GM12873 (cell line): ENCODE measurements around the gene ZCCHC10.

ENCODE experiments used
- TF ChIP-seq, protein P1 (sequence below): IDR thresholded peaks from 2 replicates; pipeline ENCODE4 v1.5.1; 2012; ENCODE audit warnings: low read depth, mild to moderate bottlenecking, moderate library complexity, low read length, control low read depth; ENCODE audit not compliant: insufficient read depth; ENCODE audit errors: missing control alignments

ZCCHC10 gene

DNA sequence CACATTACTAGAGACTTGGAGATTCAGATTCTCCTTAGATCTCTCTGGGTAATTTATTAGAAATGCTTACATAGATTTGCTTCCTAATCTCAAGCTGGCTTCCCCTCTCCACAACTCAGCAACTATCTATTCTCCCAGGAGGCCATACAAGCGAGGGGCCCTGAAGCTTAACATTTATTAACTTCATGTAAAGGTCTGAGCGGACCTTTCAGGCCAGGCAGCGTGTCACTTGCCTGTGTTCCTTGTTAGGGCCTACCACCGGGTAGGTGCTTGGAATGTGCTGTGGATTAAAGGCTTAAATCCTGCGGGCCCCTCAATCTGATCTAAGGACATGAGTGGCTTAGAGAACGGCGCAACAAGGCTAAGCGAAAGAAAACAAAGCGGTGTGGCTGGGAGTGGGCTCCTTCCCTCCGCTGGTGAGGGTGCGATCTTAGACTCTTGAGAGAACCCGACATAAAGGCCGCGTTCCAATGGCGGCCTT, 24.8 kb upstream of the ZCCHC10 start:
- TF ChIP-seq, protein P1, sequence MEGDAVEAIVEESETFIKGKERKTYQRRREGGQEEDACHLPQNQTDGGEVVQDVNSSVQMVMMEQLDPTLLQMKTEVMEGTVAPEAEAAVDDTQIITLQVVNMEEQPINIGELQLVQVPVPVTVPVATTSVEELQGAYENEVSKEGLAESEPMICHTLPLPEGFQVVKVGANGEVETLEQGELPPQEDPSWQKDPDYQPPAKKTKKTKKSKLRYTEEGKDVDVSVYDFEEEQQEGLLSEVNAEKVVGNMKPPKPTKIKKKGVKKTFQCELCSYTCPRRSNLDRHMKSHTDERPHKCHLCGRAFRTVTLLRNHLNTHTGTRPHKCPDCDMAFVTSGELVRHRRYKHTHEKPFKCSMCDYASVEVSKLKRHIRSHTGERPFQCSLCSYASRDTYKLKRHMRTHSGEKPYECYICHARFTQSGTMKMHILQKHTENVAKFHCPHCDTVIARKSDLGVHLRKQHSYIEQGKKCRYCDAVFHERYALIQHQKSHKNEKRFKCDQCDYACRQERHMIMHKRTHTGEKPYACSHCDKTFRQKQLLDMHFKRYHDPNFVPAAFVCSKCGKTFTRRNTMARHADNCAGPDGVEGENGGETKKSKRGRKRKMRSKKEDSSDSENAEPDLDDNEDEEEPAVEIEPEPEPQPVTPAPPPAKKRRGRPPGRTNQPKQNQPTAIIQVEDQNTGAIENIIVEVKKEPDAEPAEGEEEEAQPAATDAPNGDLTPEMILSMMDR = no peak

DNA sequence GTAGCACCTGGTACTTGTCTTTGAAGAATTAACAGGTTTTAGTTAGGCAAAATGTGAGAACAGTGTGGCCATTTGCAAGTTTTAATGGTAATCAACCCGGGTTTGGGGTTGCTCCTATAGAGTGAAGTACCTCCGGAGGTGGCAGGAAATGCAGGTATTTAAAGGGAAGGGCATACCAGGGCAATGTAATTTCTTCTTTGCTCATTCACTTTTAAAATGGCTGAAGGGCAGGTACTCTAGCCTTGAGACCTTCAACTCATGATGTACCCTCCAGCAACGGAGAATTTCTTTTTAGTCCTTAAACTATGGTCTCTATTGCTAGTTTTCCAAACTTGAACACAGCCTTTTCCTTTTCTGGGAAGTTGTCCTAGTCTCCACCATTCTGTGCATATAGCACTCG, 24.2 kb upstream of the ZCCHC10 start:
- TF ChIP-seq, protein P1 = no peak

DNA sequence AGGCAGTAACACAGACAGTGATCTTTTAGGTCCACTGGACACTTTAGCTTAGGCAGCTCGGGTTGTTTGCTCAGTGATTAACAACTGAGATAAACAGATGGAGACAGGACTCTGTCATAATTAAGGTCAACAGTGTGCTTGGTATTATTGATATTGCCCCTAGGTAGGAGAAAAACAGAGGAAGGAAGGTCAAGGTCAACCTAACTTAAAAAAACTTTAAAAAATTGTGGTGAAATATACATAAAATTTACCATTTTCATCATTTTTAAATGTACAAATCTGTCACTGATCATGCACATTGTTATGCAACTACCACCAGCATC, 23.3 kb upstream of the ZCCHC10 start:
- TF ChIP-seq, protein P1 = no peak

GRCh38 chr5:133048993-133049725, 22.8 kb upstream of the ZCCHC10 start:
- TF ChIP-seq, protein P1 = no peak

DNA sequence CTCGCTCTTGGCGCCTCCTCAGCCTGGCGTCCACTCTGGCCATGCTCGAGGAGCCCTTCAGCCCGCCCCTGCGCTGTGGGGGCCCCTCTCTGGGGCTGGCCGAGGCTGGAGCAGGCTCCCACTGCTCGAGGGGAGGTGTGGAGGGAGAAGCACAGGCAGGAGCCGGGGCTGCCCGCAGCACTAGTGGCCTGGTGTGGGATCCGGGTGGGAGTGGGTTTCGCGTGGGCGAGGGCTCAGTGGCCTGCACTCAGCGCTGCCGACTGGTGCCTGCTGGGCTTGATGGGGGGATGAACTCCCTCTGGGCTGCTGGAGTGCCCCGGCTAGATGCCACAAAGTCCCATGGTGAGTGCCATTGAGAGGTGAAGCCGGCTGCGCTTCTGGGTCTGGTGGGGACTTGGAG, 21.1 kb upstream of the ZCCHC10 start:
- TF ChIP-seq, protein P1 = no peak

DNA sequence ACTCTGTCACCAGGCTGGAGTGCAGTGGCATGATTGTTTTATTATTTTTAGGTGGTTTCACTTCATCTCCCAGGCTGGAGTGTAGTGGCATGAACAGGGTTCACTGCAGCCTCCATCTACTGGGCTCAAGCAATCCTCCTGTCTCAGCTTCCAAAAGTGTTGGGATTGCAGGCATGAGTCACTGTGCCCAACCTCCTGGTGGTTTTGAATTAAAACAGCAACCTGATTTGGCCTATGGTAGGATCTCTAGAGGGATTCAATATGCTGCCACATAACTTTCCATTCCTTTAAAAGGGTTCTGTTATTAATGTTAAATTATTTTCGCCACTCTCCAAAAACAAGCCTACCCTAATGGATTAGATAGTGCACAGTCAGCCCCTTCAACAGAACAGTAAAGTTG, 15.6 kb upstream of the ZCCHC10 start:
- TF ChIP-seq, protein P1 = no peak

- TF ChIP-seq, protein P1 = no peak
Measured at GRCh38 chr5:133041157-133041784, 14.9 kb upstream of the ZCCHC10 start.
